ENCODE results near the gene KRAS.

KRAS gene

GRCh38 chr12:25254271-25254880, 3.6 kb upstream of the KRAS start:
- no peak for DNase-seq

- no peak for DNase-seq
Measured at GRCh38 chr12:25253371-25254068, 2.8 kb upstream of the KRAS start.

GRCh38 chr12:25252946-25253345, 2.2 kb upstream of the KRAS start:
- no peak for DNase-seq

GRCh38 chr12:25251769-25252168, 1.0 kb upstream of the KRAS start:
- no peak for DNase-seq

GRCh38 chr12:25249931-25250738, 594 bp downstream of the KRAS start:
- no peak for DNase-seq

- DNase-seq: no peak
Measured at GRCh38 chr12:25248732-25249131, 2.0 kb downstream of the KRAS start.

GRCh38 chr12:25248137-25248536, 2.6 kb downstream of the KRAS start:
- no peak for DNase-seq

GRCh38 chr12:25245491-25245890, 5.2 kb downstream of the KRAS start:
- no peak for DNase-seq

GRCh38 chr12:25243680-25243990, 7.1 kb downstream of the KRAS start:
- DNase-seq: no peak

GRCh38 chr12:25242981-25243679, 7.6 kb downstream of the KRAS start:
- DNase-seq: no peak

- DNase-seq: no peak
Measured at GRCh38 chr12:25241167-25242020, 9.3 kb downstream of the KRAS start.

GRCh38 chr12:25236626-25237025, 14.1 kb downstream of the KRAS start:
- DNase-seq: no peak

- DNase-seq: no peak
Measured at GRCh38 chr12:25236190-25236589, 14.5 kb downstream of the KRAS start.

GRCh38 chr12:25213338-25213737, 37.4 kb downstream of the KRAS start:
- no peak for DNase-seq

GRCh38 chr12:25208554-25208953, 42.2 kb downstream of the KRAS start:
- DNase-seq: no peak

- DNase-seq: no peak
Measured at GRCh38 chr12:25207846-25208245, 42.9 kb downstream of the KRAS start.

- DNase-seq: no peak
Measured at GRCh38 chr12:25207411-25207810, 43.3 kb downstream of the KRAS start.

- DNase-seq: no peak
Measured at GRCh38 chr12:25202137-25202536, 48.6 kb downstream of the KRAS start.

GRCh38 chr12:25200703-25201102, 50.0 kb downstream of the KRAS start:
- no peak for DNase-seq

GRCh38 chr12:25197608-25198007, 53.1 kb downstream of the KRAS start:
- DNase-seq: no peak

- peak; percentile 98 for DNase-seq
Measured at GRCh38 chr12:25195056-25195971, 55.4 kb downstream of the KRAS start, which contains the start of the genes DNAI7 and ETFRF1. DNAI7 (minus strand) TSS chr12:25195160; CDS start chr12:25195078, 82 bp downstream. ETFRF1 (plus strand) TSS chr12:25195237; CDS start chr12:25203957, 8,720 bp downstream.

Measured in T1000 (cell line).